ENCODE measurements around the gene CEP250.

The CEP250 gene

GRCh38 chr20:35490736-35491181, 35.4 kb downstream of the CEP250 start:
- no peak for DNase-seq (ENCODE audit: extremely low spot score)
- CTCF ChIA-PET, result no interaction called here
- POLR2A ChIA-PET, result no interaction called here
- no peak for TF ChIP-seq ZNF384 (IDR thresholded peaks at IDR 0.05)
- TF ChIP-seq L3MBTL2 (conservative IDR thresholded peaks at IDR 0.05), result no peak
- no peak for TF ChIP-seq ELF4 (IDR thresholded peaks at IDR 0.05)
- no peak for TF ChIP-seq LEF1 (IDR thresholded peaks at IDR 0.05; ENCODE audit: borderline replicate concordance)

DNA sequence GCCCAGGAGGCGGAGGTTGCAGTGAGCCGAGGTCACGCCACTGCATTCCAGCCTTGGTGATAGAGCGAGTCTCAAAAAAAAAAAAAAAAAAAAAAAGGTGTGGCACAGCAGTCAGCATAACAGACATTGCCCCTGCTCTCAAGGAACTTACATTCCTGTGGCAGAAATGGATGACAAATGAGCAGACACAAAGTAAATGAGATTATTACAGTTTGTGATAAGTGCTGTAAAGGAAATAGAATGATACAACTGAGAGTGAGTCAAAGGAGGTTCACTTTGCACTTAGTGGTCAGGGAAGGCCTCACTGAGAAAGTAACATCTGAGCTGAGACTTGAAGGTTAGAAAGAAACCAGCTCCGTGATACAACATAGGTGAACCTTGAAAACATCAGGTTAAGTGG, 36.4 kb downstream of the CEP250 start:
- ChIA-PET POLR2A (no interaction called here), CTCF (no interaction called here)
- DNase-seq (ENCODE audit: extremely low spot score), result no peak
- no peak for TF ChIP-seq NFRKB (IDR thresholded peaks at IDR 0.05)
- no peak for TF ChIP-seq HDGF (IDR thresholded peaks at IDR 0.05; ENCODE audit: borderline replicate concordance)
- TF ChIP-seq SUZ12 (IDR thresholded peaks at IDR 0.05), result no peak
- no peak for TF ChIP-seq PKNOX1 (IDR thresholded peaks at IDR 0.05)
- no peak for TF ChIP-seq BHLHE40 (IDR thresholded peaks at IDR 0.05; ENCODE audit: borderline replicate concordance)
- no peak for TF ChIP-seq CTBP1 (IDR thresholded peaks at IDR 0.05; ENCODE audit: borderline replicate concordance)
- no peak for TF ChIP-seq FOXA1 (IDR thresholded peaks at IDR 0.05)
- TF ChIP-seq LEF1 (IDR thresholded peaks at IDR 0.05; ENCODE audit: borderline replicate concordance), result no peak
- no peak for TF ChIP-seq FOXM1 (IDR thresholded peaks at IDR 0.05; ENCODE audit: borderline replicate concordance)
- TF ChIP-seq TARDBP (IDR thresholded peaks at IDR 0.05), result no peak
- no peak for TF ChIP-seq FOXK2 (IDR thresholded peaks at IDR 0.05)
- TF ChIP-seq ZNF384 (IDR thresholded peaks at IDR 0.05), result no peak
- TF ChIP-seq ELF4 (IDR thresholded peaks at IDR 0.05), result no peak
- no peak for TF ChIP-seq ARNT (IDR thresholded peaks at IDR 0.05)
- TF ChIP-seq SP1 (IDR thresholded peaks at IDR 0.05), result no peak
- TF ChIP-seq L3MBTL2 (conservative IDR thresholded peaks at IDR 0.05), result no peak

DNA sequence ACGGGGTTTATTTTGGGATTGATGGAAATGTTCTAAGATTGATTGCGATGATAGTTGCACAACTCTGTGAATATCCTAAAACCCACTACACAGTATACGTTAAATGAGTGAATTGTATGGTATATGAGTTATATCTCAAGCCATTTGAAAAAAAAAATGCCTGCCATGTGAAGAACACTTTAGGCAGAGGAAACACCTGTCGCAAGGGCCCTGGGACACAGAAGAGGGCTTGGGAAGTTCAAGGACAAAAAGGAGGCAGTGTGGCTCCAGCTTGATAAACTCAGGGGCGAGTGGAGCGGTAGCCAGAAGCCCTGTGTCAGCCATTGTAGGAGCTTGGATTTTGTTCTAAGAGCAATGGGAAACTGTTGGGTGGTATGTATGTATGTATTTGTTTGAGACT, 37.0 kb downstream of the CEP250 start:
- POLR2A ChIA-PET, result interaction anchor here (0.6 kb wide), 1 partner anchor 1164 kb away, joined by 3 read pairs; no protein-coding TSS in a partner anchor
- CTCF ChIA-PET, result no interaction called here
- no peak for DNase-seq (ENCODE audit: extremely low spot score)
- TF ChIP-seq BHLHE40 (IDR thresholded peaks at IDR 0.05; ENCODE audit: borderline replicate concordance), result no peak
- TF ChIP-seq SUZ12 (IDR thresholded peaks at IDR 0.05), result no peak
- no peak for TF ChIP-seq ELF4 (IDR thresholded peaks at IDR 0.05)
- no peak for TF ChIP-seq FOXK2 (IDR thresholded peaks at IDR 0.05)
- TF ChIP-seq FOXM1 (IDR thresholded peaks at IDR 0.05; ENCODE audit: borderline replicate concordance), result no peak
- no peak for TF ChIP-seq PKNOX1 (IDR thresholded peaks at IDR 0.05)
- TF ChIP-seq ARNT (IDR thresholded peaks at IDR 0.05), result no peak
- no peak for TF ChIP-seq ZNF384 (IDR thresholded peaks at IDR 0.05)
- TF ChIP-seq HDGF (IDR thresholded peaks at IDR 0.05; ENCODE audit: borderline replicate concordance), result no peak
- no peak for TF ChIP-seq L3MBTL2 (conservative IDR thresholded peaks at IDR 0.05)

GRCh38 chr20:35496481-35496880, 41.1 kb downstream of the CEP250 start:
- POLR2A ChIA-PET, result no interaction called here
- TF ChIP-seq NFRKB (IDR thresholded peaks at IDR 0.05) (no peak), FOXM1 (IDR thresholded peaks at IDR 0.05; ENCODE audit: borderline replicate concordance) (no peak), FOXK2 (IDR thresholded peaks at IDR 0.05) (no peak), L3MBTL2 (conservative IDR thresholded peaks at IDR 0.05) (no peak), LEF1 (IDR thresholded peaks at IDR 0.05; ENCODE audit: borderline replicate concordance) (no peak), SUZ12 (IDR thresholded peaks at IDR 0.05) (no peak), ZNF384 (IDR thresholded peaks at IDR 0.05) (no peak)
- CTCF ChIA-PET, result interaction anchor here (1.2 kb wide), 1 partner anchor 33 kb away, joined by 3 read pairs; no protein-coding TSS in a partner anchor

DNA sequence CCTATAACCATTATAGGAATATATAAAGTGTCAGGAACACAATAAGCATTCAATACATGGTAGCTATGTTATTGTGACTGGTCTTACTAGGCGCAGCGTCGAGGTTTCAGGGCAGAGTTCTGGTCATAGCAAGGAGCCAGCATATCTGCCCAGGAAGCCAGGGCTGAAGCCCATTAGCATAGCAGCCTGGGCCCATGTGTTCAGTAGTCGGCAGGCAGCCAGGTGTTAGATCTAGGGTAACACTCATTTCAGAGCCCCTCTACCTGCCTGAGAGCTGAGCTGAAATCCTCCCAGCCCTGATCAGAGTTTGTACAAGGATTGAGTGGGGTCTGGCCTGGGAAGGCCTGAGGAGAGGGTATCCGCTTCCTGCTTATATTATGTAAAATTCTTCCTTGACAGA, 41.9 kb downstream of the CEP250 start:
- ChIA-PET CTCF (interaction anchor here (1.2 kb wide), 1 partner anchor 34 kb away, joined by 3 read pairs; no protein-coding TSS in a partner anchor), POLR2A (interaction anchor here (0.6 kb wide), 1 partner anchor 107 kb away, joined by 3 read pairs; no protein-coding TSS in a partner anchor)
- no peak for TF ChIP-seq TARDBP (IDR thresholded peaks at IDR 0.05)
- no peak for TF ChIP-seq LEF1 (IDR thresholded peaks at IDR 0.05; ENCODE audit: borderline replicate concordance)
- TF ChIP-seq BHLHE40 (IDR thresholded peaks at IDR 0.05; ENCODE audit: borderline replicate concordance), result no peak
- TF ChIP-seq ARNT (IDR thresholded peaks at IDR 0.05), result no peak
- no peak for TF ChIP-seq NFRKB (IDR thresholded peaks at IDR 0.05)
- TF ChIP-seq ELF4 (IDR thresholded peaks at IDR 0.05), result no peak
- no peak for TF ChIP-seq FOXK2 (IDR thresholded peaks at IDR 0.05)
- TF ChIP-seq FOXM1 (IDR thresholded peaks at IDR 0.05; ENCODE audit: borderline replicate concordance), result no peak
- no peak for TF ChIP-seq SP1 (IDR thresholded peaks at IDR 0.05)
- TF ChIP-seq FOXA1 (IDR thresholded peaks at IDR 0.05), result no peak
- no peak for TF ChIP-seq CTBP1 (IDR thresholded peaks at IDR 0.05; ENCODE audit: borderline replicate concordance)
- DNase-seq (ENCODE audit: extremely low spot score), result no peak

More at GRCh38 chr20:35496481-35496880, 41.1 kb downstream of the CEP250 start:
- DNase-seq (ENCODE audit: extremely low spot score), result no peak

GRCh38 chr20:35497780-35498189, 42.4 kb downstream of the CEP250 start:
- TF ChIP-seq HDGF (IDR thresholded peaks at IDR 0.05; ENCODE audit: borderline replicate concordance) (no peak), CTBP1 (IDR thresholded peaks at IDR 0.05; ENCODE audit: borderline replicate concordance) (no peak), ELF4 (IDR thresholded peaks at IDR 0.05) (no peak), ARNT (IDR thresholded peaks at IDR 0.05) (no peak), LEF1 (IDR thresholded peaks at IDR 0.05; ENCODE audit: borderline replicate concordance) (no peak), PKNOX1 (IDR thresholded peaks at IDR 0.05) (no peak), L3MBTL2 (conservative IDR thresholded peaks at IDR 0.05) (no peak), SP1 (IDR thresholded peaks at IDR 0.05) (no peak), FOXK2 (IDR thresholded peaks at IDR 0.05) (no peak), NFRKB (IDR thresholded peaks at IDR 0.05) (no peak), ZNF384 (IDR thresholded peaks at IDR 0.05) (no peak), TARDBP (IDR thresholded peaks at IDR 0.05) (no peak), BHLHE40 (IDR thresholded peaks at IDR 0.05; ENCODE audit: borderline replicate concordance) (no peak)
- CTCF ChIA-PET, result interaction anchor here (0.6 kb wide), 1 partner anchor 107 kb away, joined by 3 read pairs; no protein-coding TSS in a partner anchor
- POLR2A ChIA-PET, result interaction anchor here (0.6 to 1.2 kb wide), 2 partner anchors 12 to 106 kb away, joined by 3 read pairs; no protein-coding TSS in a partner anchor
- no peak for DNase-seq (ENCODE audit: extremely low spot score)
